Lower leg skin (tissue), 4 donors: Measurements from ENCODE around the gene PODNL1. TPM values are rescaled to one million over a fixed set of nuclear protein-coding genes. Genes with fewer than 3 reads are reported as not detected.

Source experiments
- DNase-seq, 2 donors: peaks; one replicate each; pipeline ENCODE4 v3.0.0-alpha.2; 2019; ENCODE audit warnings: low spot score in 2 of 2
- H3K4me3 ChIP-seq: fragments of 200-600 bp; sonication (generic); 2 replicates; pipeline ENCODE4 v1.5.1; 2017; ENCODE audit warnings: mild to moderate bottlenecking, low read depth; ENCODE audit not compliant: poor library complexity, severe bottlenecking
- POLR2A ChIP-seq, 2 donors: fragments of 450-650 bp; IDR thresholded peaks; one replicate each; pipeline ENCODE4 v1.6.1; 2016 to 2017; ENCODE audit warnings: antibody characterized with exemption in 2 of 2, mild to moderate bottlenecking in 1 of 2, moderate library complexity in 1 of 2
- WGBS, 2 donors: methylation state at CpG; one replicate each; pipeline ENCODE4 v1.1.5; 2018; 5-methylcytosine and 5-hydroxymethylcytosine counted together
- intact Hi-C: fragments of 100-400 bp; cut with DNase I; formaldehyde crosslinking; loops from one replicate; pipeline ENCODE4 v1.15.0; 2023; ENCODE audit warnings: low total_unique reads
- total RNA-seq, 4 donors: library from RNA; depleted of rRNA; stranded (reverse); fragments of >200 nt; gene quantifications; one replicate each; pipeline ENCODE4 v1.1.0, GENCODE V29; 2016
- TF ChIP-seq, protein P1 (sequence below), 3 donors: fragments of 450-650 bp; IDR thresholded peaks; one replicate each; pipeline ENCODE4 v1.5.1; 2016; ENCODE audit warnings: antibody characterized with exemption in 3 of 3, mild to moderate bottlenecking in 3 of 3, moderate library complexity in 2 of 3

Gene PODNL1
- total RNA-seq, 4 donors from 2014 or later = 5.2 to 8.2 (median 6.4) TPM

DNA sequence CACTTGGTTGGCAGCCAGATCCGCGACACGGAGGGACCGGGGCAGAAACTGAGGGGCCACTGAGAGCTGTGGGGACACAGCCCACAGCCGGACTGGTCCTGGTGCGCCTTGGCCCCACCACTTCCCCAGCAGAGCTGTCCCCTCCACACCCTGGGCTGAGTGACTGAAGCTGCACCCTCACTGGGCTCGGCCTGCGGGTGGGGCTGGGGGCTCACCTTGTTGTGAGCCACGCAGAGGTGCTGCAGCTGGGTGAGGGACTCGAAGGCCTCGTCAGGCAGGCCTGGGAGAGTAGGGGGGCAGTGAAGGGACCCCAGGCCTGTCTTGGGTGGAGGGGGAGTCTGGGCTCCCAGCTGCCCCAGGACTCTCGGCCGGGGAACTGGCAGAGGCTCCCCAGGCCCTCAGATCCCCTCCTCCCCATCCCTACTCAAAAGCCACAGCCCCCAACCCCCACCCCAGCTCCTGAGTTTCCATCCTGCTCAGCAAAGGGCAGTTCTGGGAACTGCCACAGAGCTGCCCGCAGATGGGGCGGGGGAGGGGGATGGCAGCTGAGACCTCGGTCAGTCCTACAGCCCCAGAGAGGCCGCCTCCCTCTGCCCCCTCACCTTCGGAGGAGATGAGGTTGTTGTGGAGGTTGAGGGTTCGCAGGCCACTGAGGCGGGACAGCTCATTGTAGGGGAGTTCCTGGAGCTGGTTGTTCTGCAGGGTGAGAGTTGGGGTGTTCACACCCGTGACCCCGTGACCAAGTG is 2.3 kb downstream of the PODNL1 start:
- DNase-seq = no peak
- H3K4me3 ChIP-seq = no peak overlapping the region
- intact Hi-C loops = no loop called here
- TF ChIP-seq, protein P1, sequence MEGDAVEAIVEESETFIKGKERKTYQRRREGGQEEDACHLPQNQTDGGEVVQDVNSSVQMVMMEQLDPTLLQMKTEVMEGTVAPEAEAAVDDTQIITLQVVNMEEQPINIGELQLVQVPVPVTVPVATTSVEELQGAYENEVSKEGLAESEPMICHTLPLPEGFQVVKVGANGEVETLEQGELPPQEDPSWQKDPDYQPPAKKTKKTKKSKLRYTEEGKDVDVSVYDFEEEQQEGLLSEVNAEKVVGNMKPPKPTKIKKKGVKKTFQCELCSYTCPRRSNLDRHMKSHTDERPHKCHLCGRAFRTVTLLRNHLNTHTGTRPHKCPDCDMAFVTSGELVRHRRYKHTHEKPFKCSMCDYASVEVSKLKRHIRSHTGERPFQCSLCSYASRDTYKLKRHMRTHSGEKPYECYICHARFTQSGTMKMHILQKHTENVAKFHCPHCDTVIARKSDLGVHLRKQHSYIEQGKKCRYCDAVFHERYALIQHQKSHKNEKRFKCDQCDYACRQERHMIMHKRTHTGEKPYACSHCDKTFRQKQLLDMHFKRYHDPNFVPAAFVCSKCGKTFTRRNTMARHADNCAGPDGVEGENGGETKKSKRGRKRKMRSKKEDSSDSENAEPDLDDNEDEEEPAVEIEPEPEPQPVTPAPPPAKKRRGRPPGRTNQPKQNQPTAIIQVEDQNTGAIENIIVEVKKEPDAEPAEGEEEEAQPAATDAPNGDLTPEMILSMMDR (IDR thresholded peaks at IDR 0.05) = no peak
- TF ChIP-seq POLR2A (IDR thresholded peaks at IDR 0.05) = no peak
- 80 to 82% methylated on average over 15 to 20 of the region's 22 CpGs for WGBS, 2 donors

DNA sequence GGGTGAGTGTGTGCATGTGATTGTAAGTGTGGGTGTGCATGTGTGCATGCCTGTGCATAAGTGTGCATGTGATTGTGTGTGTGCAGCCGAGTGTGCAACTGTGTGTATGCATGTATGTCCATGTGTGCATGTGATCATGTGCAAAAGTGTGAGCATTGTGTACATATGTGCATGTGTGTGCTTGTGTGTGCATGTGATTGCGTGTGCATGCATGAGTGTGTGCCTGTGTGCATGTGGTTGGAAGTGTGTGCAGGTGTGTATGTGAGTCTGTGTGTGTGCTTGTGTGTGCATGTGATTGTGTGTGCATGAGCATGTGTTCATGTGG is 3.5 kb downstream of the PODNL1 start:
- no peak overlapping the region for H3K4me3 ChIP-seq
- 85 to 96% methylated on average over 2 of the region's 2 CpGs for WGBS, 2 donors
- TF ChIP-seq, protein P1 (IDR thresholded peaks at IDR 0.05) = no peak
- TF ChIP-seq POLR2A (IDR thresholded peaks at IDR 0.05) = no peak

DNA sequence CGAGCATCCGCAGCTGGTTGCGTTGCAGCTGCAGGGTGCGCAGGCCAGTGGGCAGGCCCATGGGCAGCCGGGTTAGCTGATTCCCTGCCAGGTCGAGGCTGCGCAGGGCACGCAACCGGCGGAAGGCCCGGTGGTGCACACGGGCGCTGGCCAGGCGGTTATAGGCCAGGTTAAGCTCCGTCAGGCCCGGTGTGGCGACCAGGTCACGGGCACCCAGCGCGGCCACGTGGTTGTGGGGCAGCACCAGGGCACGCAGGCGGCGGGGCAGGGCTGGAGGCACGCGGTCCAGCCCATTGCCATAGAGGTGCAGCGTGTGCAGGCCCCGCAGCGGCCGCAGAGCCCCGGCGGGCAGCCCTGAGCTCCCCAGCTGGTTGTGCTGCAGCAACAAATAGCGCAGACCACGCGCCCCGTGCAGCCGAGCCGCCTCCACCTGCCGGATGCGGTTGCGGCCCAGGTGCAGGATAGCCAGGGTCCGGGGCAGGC is 5.3 kb downstream of the PODNL1 start:
- DNase-seq = no peak
- 89 to 93% methylated on average over 34 to 35 of the region's 42 CpGs for WGBS, 2 donors
- intact Hi-C loops = no loop called here
- H3K4me3 ChIP-seq = no peak overlapping the region
- TF ChIP-seq, protein P1 (IDR thresholded peaks at IDR 0.05) = no peak
- no peak for TF ChIP-seq POLR2A (IDR thresholded peaks at IDR 0.05)

More for the DNA sequence above, 3.5 kb downstream of the PODNL1 start:
- no peak for DNase-seq
- intact Hi-C loops = no loop called here

DNA sequence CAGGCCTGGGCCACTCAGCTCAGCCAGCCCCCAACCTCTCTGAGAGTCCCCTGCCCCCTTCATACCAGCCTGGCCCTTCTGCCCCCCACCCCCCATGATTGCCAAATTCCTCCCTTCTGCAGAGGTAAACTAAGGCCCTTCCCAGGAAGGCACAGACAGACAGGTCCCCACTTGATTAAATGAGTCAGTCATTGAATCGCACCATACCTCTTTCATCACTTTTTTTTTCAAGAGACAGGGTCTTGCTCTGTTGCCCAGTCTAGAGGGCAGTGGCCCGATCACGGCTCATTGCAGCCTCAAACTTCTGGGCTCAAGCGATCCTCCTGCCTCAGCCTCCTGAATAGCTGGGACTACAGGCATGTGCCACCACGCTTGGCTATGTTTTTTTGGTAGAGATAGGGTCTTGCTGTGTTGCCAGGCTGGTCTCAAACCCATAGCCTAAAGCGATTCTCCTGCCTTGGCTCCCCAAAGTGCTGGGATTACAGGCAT is 6.0 kb downstream of the PODNL1 start:
- 84 to 91% methylated on average over 6 of the region's 6 CpGs for WGBS, 2 donors
- no peak for DNase-seq
- H3K4me3 ChIP-seq = no peak overlapping the region
- intact Hi-C loops = no loop called here
- TF ChIP-seq POLR2A (IDR thresholded peaks at IDR 0.05) = no peak
- TF ChIP-seq, protein P1 (IDR thresholded peaks at IDR 0.05) = no peak

DNA sequence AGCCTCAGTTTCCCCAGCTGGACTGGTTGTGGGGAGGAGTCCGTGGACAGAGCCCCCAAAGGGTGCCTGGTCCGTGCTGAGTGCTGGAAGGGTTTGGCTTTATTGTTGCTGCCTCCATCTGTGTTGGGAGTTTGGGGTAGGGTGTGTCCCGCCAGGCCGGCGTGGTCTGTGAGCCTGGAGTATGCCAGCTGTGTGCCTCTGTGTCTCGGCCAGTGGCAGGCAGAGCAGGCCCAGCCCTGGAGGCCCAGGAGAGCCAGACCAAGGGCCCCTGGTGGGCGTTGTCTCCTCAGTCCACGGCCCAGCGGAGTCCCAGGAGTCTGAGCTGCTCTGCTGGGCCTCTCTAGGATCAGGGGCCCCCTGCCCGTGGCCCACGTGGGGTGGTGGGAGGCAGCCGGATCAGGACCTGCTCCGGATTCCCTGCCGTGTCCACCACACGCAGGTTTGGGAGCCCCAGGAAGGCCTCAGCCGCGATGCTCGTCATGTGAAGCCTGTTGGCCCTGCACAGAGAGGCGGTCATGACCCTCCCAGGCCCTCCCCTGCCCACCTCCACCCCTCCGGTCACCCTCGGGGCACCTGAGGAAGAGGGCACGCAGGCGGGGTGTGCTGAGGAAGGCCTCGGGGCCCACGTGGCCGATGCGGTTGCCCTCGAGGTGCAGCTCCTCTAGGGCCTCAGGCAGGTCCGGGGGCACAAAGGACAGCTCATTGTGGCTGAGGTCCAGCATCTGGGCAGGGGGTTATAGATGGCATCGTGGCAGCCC is 6.6 kb downstream of the PODNL1 start:
- no peak for DNase-seq
- WGBS, 2 donors = 63 to 70% methylated on average over 12 to 23 of the region's 30 CpGs
- no peak for TF ChIP-seq POLR2A (IDR thresholded peaks at IDR 0.05)
- TF ChIP-seq, protein P1 (IDR thresholded peaks at IDR 0.05) = no peak
- H3K4me3 ChIP-seq = no peak overlapping the region
- intact Hi-C loops = no loop called here
